Adrenal gland (tissue), 12 donors: Measurements from ENCODE around the gene TULP1. TPM values are rescaled to one million over a fixed set of nuclear protein-coding genes. Genes with fewer than 3 reads are reported as not detected.

ENCODE experiments used
- DNase-seq, 7 donors: peaks; one replicate each; pipeline ENCODE4 v3.0.0-alpha.2; 2019 to 2020
- H3K27ac ChIP-seq, 5 donors: fragments of 200-600 bp; sonication (generic) in 4 of 5; 1 replicate in 3 of 5; 2 replicates in 2 of 5; pipeline versions ENCODE4 v1.5.1 to v1.8.0; 2016 to 2020; ENCODE audit warnings: mild to moderate bottlenecking in 1 of 5
- H3K27me3 ChIP-seq: fragments of 200-600 bp; 2 replicates; pipeline ENCODE4 v1.8.0; 2021
- H3K36me3 ChIP-seq, 2 donors: fragments of 200-600 bp; replicated peaks in 1 of 2; 1 replicate in 1 of 2; 2 replicates in 1 of 2; pipeline versions ENCODE4 v1.5.1 to v1.8.0; 2018 to 2022
- H3K4me1 ChIP-seq, 2 donors: fragments of 200-600 bp; replicated peaks in 1 of 2; 1 replicate in 1 of 2; 2 replicates in 1 of 2; pipeline versions ENCODE4 v1.5.1 to v1.8.0; 2018 to 2021
- H3K4me3 ChIP-seq, 4 donors: fragments of 200-600 bp; sonication (generic) in 3 of 4; one replicate each; pipeline ENCODE4 v1.5.1; 2016 to 2018
- H3K9me3 ChIP-seq, 3 donors: fragments of 200-600 bp; sonication (generic) in 1 of 3; replicated peaks in 1 of 3; 1 replicate in 2 of 3; 2 replicates in 1 of 3; pipeline versions ENCODE4 v1.5.1 to v1.8.0; 2016 to 2021
- POLR2A ChIP-seq, 2 donors: fragments of 450-650 bp; IDR thresholded peaks; one replicate each; pipeline ENCODE4 v1.6.1; 2017; ENCODE audit warnings: antibody characterized with exemption in 2 of 2, mild to moderate bottlenecking in 2 of 2, moderate library complexity in 1 of 2
- WGBS, 4 donors: extraction: QIAGEN DNeasy Blood & Tissue Kit in 2 of 4; methylation state at CpG; one replicate each; pipeline versions ENCODE4 v1.1.5 to v1.1.7; 2013 to 2017; 5-methylcytosine and 5-hydroxymethylcytosine counted together
- intact Hi-C, 2 donors: fragments of 100-400 bp; cut with DNase I; formaldehyde crosslinking; loops; one replicate each; pipeline versions ENCODE4 v1.14.1 to v1.15.0; 2022 to 2023
- polyA plus RNA-seq, 3 donors: library from polyadenylated mRNA; stranded (reverse); fragments of 200-250 nt in 2 of 3; fragments of 350-450 nt in 1 of 3; fragmentation: Illumina TruSeq in 1 of 3; extraction: RNeasy Lipid Tissue Mini Kit (QIAGEN cat#74804) in 1 of 3; gene quantifications; one replicate each; pipeline ENCODE4 v1.2.3, GENCODE V29; 2013 to 2014
- total RNA-seq, 9 donors: library from RNA; depleted of rRNA in 4 of 9; stranded (reverse); fragments of >200 nt in 4 of 9; fragments of 120-200 nt in 1 of 9; fragmentation: NEBNext Ultra II Directional in 1 of 9; extraction: Animal tissue kit (Norgen Biotek cat#: 25700) in 1 of 9; gene quantifications; one replicate each; pipeline versions ENCODE4 v1.1.0 to v1.2.4, GENCODE V29; 2013 to 2023
- TF ChIP-seq, protein P1 (sequence below), 6 experiments: fragments of 450-650 bp in 4 of 6; fragments of 200-600 bp in 2 of 6; sonication (generic) in 1 of 6; IDR thresholded peaks; 1 replicate in 5 of 6; 2 replicates in 1 of 6; pipeline versions ENCODE4 v1.5.1 to v1.8.0; 2016 to 2021; ENCODE audit warnings: antibody characterized with exemption in 6 of 6, mild to moderate bottlenecking in 2 of 6, moderate library complexity in 1 of 6
- donor health status: healthy with polysubstance abuse.
- donor health status: Bipolar disorder and iron deficiency.
- donor health status: DM: yes; HTN: yes; CAD: no.
- donor health status: DM: no; HTN: no; CAD: no.
- donor health status: DM: no; HTN: no; CAD: no.
- donor health status: DM: yes; HTN: yes; CAD: no.

TULP1 gene
- total and polyA plus RNA-seq, 12 donors, result 0.06 to 0.80 (median 0.07) TPM; not detected in 9

GRCh38 chr6:35468181-35468979 is 44.3 kb downstream of the TULP1 start, which contains the start of gene RPL10A:
TSS of gene RPL10A (plus strand) at chr6:35468401. CDS start at chr6:35468435, 34 bp downstream.
- intact Hi-C loops, result no loop called here
- H3K4me3 ChIP-seq, result peak within 1 kb of the TSS; percentile 26 to 77 (median 70)
- peak; percentile 96 to 99 (median 97) for DNase-seq
- TF ChIP-seq, protein P1, sequence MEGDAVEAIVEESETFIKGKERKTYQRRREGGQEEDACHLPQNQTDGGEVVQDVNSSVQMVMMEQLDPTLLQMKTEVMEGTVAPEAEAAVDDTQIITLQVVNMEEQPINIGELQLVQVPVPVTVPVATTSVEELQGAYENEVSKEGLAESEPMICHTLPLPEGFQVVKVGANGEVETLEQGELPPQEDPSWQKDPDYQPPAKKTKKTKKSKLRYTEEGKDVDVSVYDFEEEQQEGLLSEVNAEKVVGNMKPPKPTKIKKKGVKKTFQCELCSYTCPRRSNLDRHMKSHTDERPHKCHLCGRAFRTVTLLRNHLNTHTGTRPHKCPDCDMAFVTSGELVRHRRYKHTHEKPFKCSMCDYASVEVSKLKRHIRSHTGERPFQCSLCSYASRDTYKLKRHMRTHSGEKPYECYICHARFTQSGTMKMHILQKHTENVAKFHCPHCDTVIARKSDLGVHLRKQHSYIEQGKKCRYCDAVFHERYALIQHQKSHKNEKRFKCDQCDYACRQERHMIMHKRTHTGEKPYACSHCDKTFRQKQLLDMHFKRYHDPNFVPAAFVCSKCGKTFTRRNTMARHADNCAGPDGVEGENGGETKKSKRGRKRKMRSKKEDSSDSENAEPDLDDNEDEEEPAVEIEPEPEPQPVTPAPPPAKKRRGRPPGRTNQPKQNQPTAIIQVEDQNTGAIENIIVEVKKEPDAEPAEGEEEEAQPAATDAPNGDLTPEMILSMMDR (IDR thresholded peaks at IDR 0.05), result peak; percentile 83 to 97 (median 88)
- peak; percentile 82 to 89 for TF ChIP-seq POLR2A (IDR thresholded peaks at IDR 0.05)
- WGBS, 4 donors, result 0 to 3% (median 1%) methylated on average over 12 to 86 of the region's 86 CpGs
- no peaks in the 10 kb centered on the region for H3K9me3 ChIP-seq
- H3K27ac ChIP-seq, result peak within 1 kb of the TSS; percentile 45 to 93 (median 88)
- peaks cover 0 to 25% of the 10 kb centered on the region in 2 donors for H3K36me3 ChIP-seq
- no peaks in the 10 kb centered on the region for H3K27me3 ChIP-seq
- H3K4me1 ChIP-seq, result peaks cover 12 to 50% of the 10 kb centered on the region in 2 donors

DNA sequence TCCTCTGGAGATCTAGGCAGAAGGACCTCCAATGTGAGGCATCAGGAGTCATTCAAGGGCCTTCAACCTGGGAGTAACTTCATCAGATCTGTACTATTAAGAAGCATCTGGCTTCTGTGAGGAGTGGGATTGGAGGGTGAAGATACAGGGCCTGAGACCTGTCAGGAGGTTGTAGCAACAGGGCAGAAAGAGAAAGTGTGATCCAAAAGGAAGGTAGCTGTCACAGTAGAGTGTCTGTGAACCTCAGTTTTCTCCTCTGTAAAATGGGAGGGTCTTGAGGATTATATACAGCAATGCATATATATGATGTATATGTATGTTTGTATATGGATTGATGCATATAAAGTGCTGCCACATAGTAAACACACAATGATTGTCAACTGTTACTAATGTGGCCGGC is 47.0 kb downstream of the TULP1 start:
- peaks cover 0 to 10% of the 10 kb centered on the region in 2 donors for H3K36me3 ChIP-seq
- intact Hi-C loops, result no loop called here
- no peak for TF ChIP-seq POLR2A (IDR thresholded peaks at IDR 0.05)
- TF ChIP-seq, protein P1 (IDR thresholded peaks at IDR 0.05), result no peak
- H3K9me3 ChIP-seq, result no peaks in the 10 kb centered on the region
- peaks cover 12 to 23% of the 10 kb centered on the region in 2 donors for H3K4me1 ChIP-seq
- H3K27me3 ChIP-seq, result no peaks in the 10 kb centered on the region
- H3K27ac ChIP-seq, result no peak overlapping the region
- WGBS, 4 donors, result 90 to 100% (median 98%) methylated on average over 1 of the region's 1 CpG
- no peak overlapping the region for H3K4me3 ChIP-seq
- DNase-seq, result no peak

GRCh38 chr6:35463292-35463691 is 49.4 kb downstream of the TULP1 start:
- no peaks in the 10 kb centered on the region for H3K36me3 ChIP-seq
- peaks cover 0 to 6% of the 10 kb centered on the region in 2 donors for H3K4me1 ChIP-seq
- WGBS, 4 donors, result 85 to 98% (median 93%) methylated on average over 4 of the region's 4 CpGs
- no peaks in the 10 kb centered on the region for H3K27me3 ChIP-seq
- TF ChIP-seq, protein P1 (IDR thresholded peaks at IDR 0.05), result no peak
- no peak for TF ChIP-seq POLR2A (IDR thresholded peaks at IDR 0.05)
- DNase-seq, result no peak
- H3K27ac ChIP-seq, result no peak overlapping the region
- H3K4me3 ChIP-seq, result no peak overlapping the region
- intact Hi-C loops, result no loop called here
- H3K9me3 ChIP-seq, result no peaks in the 10 kb centered on the region

DNA sequence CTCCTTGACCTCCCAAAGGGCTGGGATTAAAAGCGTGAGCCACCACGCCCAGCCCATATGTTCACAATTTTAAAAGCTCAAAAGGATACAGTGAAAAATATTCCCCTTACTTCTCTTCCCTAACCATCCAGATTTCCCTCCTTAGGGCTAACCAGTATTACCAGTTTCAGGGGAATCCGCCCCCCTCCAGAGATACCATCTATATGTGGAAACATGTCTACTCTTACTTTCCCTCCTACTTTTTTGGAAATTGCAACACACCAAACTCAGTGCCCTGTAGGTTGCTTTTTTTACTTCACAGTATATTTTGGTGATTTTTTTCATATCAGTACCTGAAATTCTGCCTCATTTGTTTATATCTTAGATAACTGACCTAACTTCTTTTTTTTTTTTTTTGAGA is 51.4 kb downstream of the TULP1 start:
- Histone ChIP-seq H3K9me3 (no peaks in the 10 kb centered on the region), H3K36me3 (no peaks in the 10 kb centered on the region), H3K27ac (no peak overlapping the region), H3K4me3 (no peak overlapping the region), H3K27me3 (no peaks in the 10 kb centered on the region), H3K4me1 (no peaks in the 10 kb centered on the region)
- DNase-seq, result no peak
- TF ChIP-seq, protein P1 (IDR thresholded peaks at IDR 0.05), result no peak
- TF ChIP-seq POLR2A (IDR thresholded peaks at IDR 0.05), result no peak
- intact Hi-C loops, result no loop called here
- WGBS, 4 donors, result 78 to 99% (median 88%) methylated on average over 3 of the region's 3 CpGs
